ENCODE measurements around the gene AURKAIP1. TPM values are rescaled to one million over a fixed set of nuclear protein-coding genes. Genes with fewer than 3 reads are reported as not detected.

AURKAIP1 gene
- total and polyA plus RNA-seq, 2 of the 13 experiments (the other 11 are each of a cell fraction or from before 2014, with no cell fraction given), result 69.5 to 175 TPM

- TF ChIP-seq, protein P1, sequence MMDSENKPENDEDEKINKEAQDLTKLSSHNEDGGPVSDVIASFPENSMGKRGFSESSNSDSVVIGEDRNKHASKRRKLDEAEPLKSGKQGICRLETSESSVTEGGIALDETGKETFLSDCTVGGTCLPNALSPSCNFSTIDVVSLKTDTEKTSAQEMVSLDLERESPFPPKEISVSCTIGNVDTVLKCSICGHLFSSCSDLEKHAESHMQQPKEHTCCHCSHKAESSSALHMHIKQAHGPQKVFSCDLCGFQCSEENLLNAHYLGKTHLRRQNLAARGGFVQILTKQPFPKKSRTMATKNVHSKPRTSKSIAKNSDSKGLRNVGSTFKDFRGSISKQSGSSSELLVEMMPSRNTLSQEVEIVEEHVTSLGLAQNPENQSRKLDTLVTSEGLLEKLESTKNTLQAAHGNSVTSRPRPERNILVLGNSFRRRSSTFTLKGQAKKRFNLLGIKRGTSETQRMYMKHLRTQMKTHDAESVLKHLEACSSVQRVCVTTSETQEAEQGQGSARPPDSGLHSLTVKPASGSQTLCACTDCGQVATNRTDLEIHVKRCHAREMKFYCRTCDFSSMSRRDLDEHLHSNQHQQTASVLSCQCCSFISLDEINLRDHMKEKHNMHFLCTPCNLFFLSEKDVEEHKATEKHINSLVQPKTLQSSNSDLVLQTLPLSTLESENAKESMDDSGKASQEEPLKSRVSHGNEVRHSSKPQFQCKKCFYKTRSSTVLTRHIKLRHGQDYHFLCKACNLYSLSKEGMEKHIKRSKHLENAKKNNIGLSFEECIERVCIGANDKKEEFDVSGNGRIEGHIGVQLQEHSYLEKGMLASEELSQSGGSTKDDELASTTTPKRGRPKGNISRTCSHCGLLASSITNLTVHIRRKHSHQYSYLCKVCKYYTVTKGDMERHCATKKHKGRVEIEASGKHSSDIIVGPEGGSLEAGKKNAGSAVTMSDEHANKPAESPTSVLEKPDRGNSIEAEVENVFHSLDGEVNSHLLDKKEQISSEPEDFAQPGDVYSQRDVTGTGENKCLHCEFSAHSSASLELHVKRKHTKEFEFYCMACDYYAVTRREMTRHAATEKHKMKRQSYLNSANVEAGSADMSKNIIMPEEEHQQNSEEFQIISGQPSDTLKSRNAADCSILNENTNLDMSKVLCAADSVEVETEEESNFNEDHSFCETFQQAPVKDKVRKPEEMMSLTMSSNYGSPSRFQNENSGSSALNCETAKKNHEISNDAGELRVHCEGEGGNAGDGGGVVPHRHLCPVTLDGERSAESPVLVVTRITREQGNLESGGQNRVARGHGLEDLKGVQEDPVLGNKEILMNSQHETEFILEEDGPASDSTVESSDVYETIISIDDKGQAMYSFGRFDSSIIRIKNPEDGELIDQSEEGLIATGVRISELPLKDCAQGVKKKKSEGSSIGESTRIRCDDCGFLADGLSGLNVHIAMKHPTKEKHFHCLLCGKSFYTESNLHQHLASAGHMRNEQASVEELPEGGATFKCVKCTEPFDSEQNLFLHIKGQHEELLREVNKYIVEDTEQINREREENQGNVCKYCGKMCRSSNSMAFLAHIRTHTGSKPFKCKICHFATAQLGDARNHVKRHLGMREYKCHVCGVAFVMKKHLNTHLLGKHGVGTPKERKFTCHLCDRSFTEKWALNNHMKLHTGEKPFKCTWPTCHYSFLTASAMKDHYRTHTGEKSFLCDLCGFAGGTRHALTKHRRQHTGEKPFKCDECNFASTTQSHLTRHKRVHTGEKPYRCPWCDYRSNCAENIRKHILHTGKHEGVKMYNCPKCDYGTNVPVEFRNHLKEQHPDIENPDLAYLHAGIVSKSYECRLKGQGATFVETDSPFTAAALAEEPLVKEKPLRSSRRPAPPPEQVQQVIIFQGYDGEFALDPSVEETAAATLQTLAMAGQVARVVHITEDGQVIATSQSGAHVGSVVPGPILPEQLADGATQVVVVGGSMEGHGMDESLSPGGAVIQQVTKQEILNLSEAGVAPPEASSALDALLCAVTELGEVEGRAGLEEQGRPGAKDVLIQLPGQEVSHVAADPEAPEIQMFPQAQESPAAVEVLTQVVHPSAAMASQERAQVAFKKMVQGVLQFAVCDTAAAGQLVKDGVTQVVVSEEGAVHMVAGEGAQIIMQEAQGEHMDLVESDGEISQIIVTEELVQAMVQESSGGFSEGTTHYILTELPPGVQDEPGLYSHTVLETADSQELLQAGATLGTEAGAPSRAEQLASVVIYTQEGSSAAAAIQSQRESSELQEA (CRISPR knock-in tag; IDR thresholded peaks at IDR 0.05; ENCODE audit: not compliant biosample characterization), result peak; percentile 26
- no peak for TF ChIP-seq CEBPG (CRISPR knock-in tag; IDR thresholded peaks at IDR 0.05)
- peak; percentile 58 for TF ChIP-seq KDM5B (CRISPR knock-in tag; IDR thresholded peaks at IDR 0.05; ENCODE audit: borderline replicate concordance)
- no peak for TF ChIP-seq ZNF644 (CRISPR knock-in tag; IDR thresholded peaks at IDR 0.05; ENCODE audit: low read depth)
- TF ChIP-seq SOX6 (IDR thresholded peaks at IDR 0.05), result no peak
- TF ChIP-seq SOX6 (CRISPR knock-in tag; IDR thresholded peaks at IDR 0.05), result peak; percentile 46
- TF ChIP-seq, protein P2, sequence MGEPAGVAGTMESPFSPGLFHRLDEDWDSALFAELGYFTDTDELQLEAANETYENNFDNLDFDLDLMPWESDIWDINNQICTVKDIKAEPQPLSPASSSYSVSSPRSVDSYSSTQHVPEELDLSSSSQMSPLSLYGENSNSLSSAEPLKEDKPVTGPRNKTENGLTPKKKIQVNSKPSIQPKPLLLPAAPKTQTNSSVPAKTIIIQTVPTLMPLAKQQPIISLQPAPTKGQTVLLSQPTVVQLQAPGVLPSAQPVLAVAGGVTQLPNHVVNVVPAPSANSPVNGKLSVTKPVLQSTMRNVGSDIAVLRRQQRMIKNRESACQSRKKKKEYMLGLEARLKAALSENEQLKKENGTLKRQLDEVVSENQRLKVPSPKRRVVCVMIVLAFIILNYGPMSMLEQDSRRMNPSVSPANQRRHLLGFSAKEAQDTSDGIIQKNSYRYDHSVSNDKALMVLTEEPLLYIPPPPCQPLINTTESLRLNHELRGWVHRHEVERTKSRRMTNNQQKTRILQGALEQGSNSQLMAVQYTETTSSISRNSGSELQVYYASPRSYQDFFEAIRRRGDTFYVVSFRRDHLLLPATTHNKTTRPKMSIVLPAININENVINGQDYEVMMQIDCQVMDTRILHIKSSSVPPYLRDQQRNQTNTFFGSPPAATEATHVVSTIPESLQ (CRISPR knock-in tag; conservative IDR thresholded peaks at IDR 0.05), result no peak
- no peak for TF ChIP-seq FOSL1 (CRISPR knock-in tag; IDR thresholded peaks at IDR 0.05; ENCODE audit: borderline replicate concordance)
- peak; percentile 38; the same call in 1 of the 2 replicates for TF ChIP-seq KMT2B (CRISPR knock-in tag; IDR thresholded peaks at IDR 0.05)
- TF ChIP-seq GLMP (CRISPR knock-in tag; IDR thresholded peaks at IDR 0.05; ENCODE audit: borderline replicate concordance), result no peak
- no peak for TF ChIP-seq DBP (CRISPR knock-in tag; IDR thresholded peaks at IDR 0.05; ENCODE audit: not compliant biosample characterization)
- TF ChIP-seq ZNF503 (CRISPR knock-in tag; IDR thresholded peaks at IDR 0.05), result no peak
- peak; percentile 47 for TF ChIP-seq GATAD2A (CRISPR knock-in tag; IDR thresholded peaks at IDR 0.05)
These were observed 27.2 kb downstream of the AURKAIP1 start (continued) for GRCh38 chr1:1347663-1348419.
